PC-9 (cell line): ENCODE results near the gene TMEM270. TPM values are rescaled to one million over a fixed set of nuclear protein-coding genes. Genes with fewer than 3 reads are reported as not detected.
"Not testable (repeated sequence)": the region's sequence is repeated elsewhere in the genome, so short reads cannot be mapped to it uniquely, and the experiment has no call there.

Experiments used
- BruUV-seq: library from RNA; stranded (reverse); fragments of 400-500 nt; replicated peaks from 2 replicates; lab custom pipeline; 2021; lab: Mats Ljungman, UMichigan
- CTCF ChIA-PET: fragments of 300-600 bp; sonication (Branson Sonifier 250); formaldehyde crosslinking; loops from one replicate; lab custom pipeline; 2022; ENCODE audit warnings: antibody characterized with exemption; lab: Charles Lee
- POLR2A ChIA-PET: fragments of 300-600 bp; sonication (Branson Sonifier 250); formaldehyde crosslinking; loops from one replicate; lab custom pipeline; 2022; ENCODE audit warnings: antibody characterized with exemption; ENCODE audit not compliant: unreplicated experiment; lab: Charles Lee
- DNase-seq, 2 experiments: peaks; one replicate each; pipeline versions ENCODE4 v3.0.0 to v3.0.0-alpha.2; 2015 to 2022; ENCODE audit warnings: mixed read lengths in 1 of 2
- H2AFZ ChIP-seq: fragments of 200-600 bp; sonication (generic); 2 replicates; pipeline ENCODE4 v1.8.1; 2017; ENCODE audit warnings: antibody characterized with exemption
- H3F3A ChIP-seq: fragments of 200-600 bp; sonication (generic); 2 replicates; pipeline ENCODE4 v1.8.1; 2017; ENCODE audit warnings: antibody characterized with exemption, mild to moderate bottlenecking, low read depth; ENCODE audit not compliant: insufficient read depth
- H3K27ac ChIP-seq: fragments of 200-600 bp; sonication (generic); 2 replicates; pipeline ENCODE4 v1.6.1; 2016; ENCODE audit warnings: mixed run types
- H3K27me3 ChIP-seq: fragments of 200-600 bp; sonication (generic); 2 replicates; pipeline ENCODE4 v1.6.1; 2016; ENCODE audit warnings: low read depth, mixed run types; ENCODE audit not compliant: insufficient read depth
- H3K36me3 ChIP-seq: fragments of 200-600 bp; sonication (generic); 2 replicates; pipeline ENCODE4 v1.6.1; 2016; ENCODE audit warnings: low read depth, mixed run types
- H3K4me1 ChIP-seq: fragments of 200-600 bp; sonication (generic); replicated peaks from 2 replicates; pipeline ENCODE4 v1.6.1; 2016; ENCODE audit warnings: mixed run types; ENCODE audit not compliant: insufficient read depth
- H3K4me2 ChIP-seq: fragments of 200-600 bp; sonication (generic); 2 replicates; pipeline ENCODE4 v1.6.1; 2017; ENCODE audit warnings: mixed run types
- H3K4me3 ChIP-seq: fragments of 200-600 bp; sonication (generic); 2 replicates; pipeline ENCODE4 v1.6.1; 2016; ENCODE audit warnings: mixed run types
- H3K79me2 ChIP-seq: fragments of 200-600 bp; sonication (generic); 2 replicates; pipeline ENCODE4 v1.6.1; 2017; ENCODE audit warnings: low read depth, mixed run types
- H3K9me2 ChIP-seq: fragments of 200-600 bp; sonication (generic); 2 replicates; pipeline ENCODE4 v1.8.1; 2017; ENCODE audit warnings: mild to moderate bottlenecking; ENCODE audit not compliant: insufficient read depth
- H3K9me3 ChIP-seq: fragments of 200-600 bp; sonication (generic); 2 replicates; pipeline ENCODE4 v1.8.1; 2016; ENCODE audit warnings: low read depth; ENCODE audit not compliant: insufficient read depth
- H4K20me1 ChIP-seq: fragments of 200-600 bp; sonication (generic); 2 replicates; pipeline ENCODE4 v1.8.1; 2017; ENCODE audit not compliant: insufficient read depth
- CTCF ChIP-seq: fragments of 200-600 bp; sonication (generic); conservative IDR thresholded peaks from 2 replicates; pipeline ENCODE4 v1.6.1; 2017; ENCODE audit warnings: mixed run types, antibody characterized with exemption, mild to moderate bottlenecking, moderate library complexity
- EZH2 ChIP-seq: fragments of 200-600 bp; sonication (generic); IDR thresholded peaks from 2 replicates; pipeline ENCODE4 v1.8.0; 2017; ENCODE audit warnings: antibody characterized with exemption, low read depth
- intact Hi-C: fragments of 100-400 bp; cut with micrococcal nuclease; formaldehyde crosslinking; loops from one replicate; pipeline ENCODE4 v1.10.0; 2022; ENCODE audit not compliant: unreplicated experiment
- total RNA-seq: library from RNA; stranded (reverse); gene quantifications from 2 replicates; pipeline ENCODE4 v1.2.3, GENCODE V29; 2021

The TMEM270 gene
- total RNA-seq, 1 experiment from 2014 or later, result 0.72 TPM

GRCh38 chr7:73844848-73845460 lies 16.0 kb upstream of the TMEM270 start:
- ChIA-PET CTCF (interaction anchor here (0.6 kb wide), 1 partner anchor 208 kb away, joined by 4 read pairs; no protein-coding TSS in a partner anchor), POLR2A (interaction anchor here (0.6 to 0.7 kb wide), 2 partner anchors 75 to 99 kb away, joined by 7 to 18 read pairs; partner anchors contain the start of gene CLDN3)
- Histone ChIP-seq H3K36me3 (no peaks in the 10 kb centered on the region), H3K9me2 (no peaks in the 10 kb centered on the region), H3K27ac (peak overlapping the region; percentile 79), H3K4me1 (peaks cover 42% of the 10 kb centered on the region), H3K4me3 (no peak overlapping the region), H4K20me1 (no peaks in the 10 kb centered on the region), H3K4me2 (peak overlapping the region; percentile 36; the same call in 1 of the 2 replicates), H3F3A (peaks cover 28% of the 10 kb centered on the region), H3K9me3 (no peaks in the 10 kb centered on the region), H3K79me2 (no peaks in the 10 kb centered on the region), H3K27me3 (no peaks in the 10 kb centered on the region), H2AFZ (no peak overlapping the region)
- intact Hi-C loops, result no loop called here
- BruUV-seq, result no TSS peak
- peak; percentile 37 to 77 for DNase-seq
- TF ChIP-seq EZH2 (no peak), CTCF (no peak)

GRCh38 chr7:73845701-73846195 lies 15.2 kb upstream of the TMEM270 start:
- Histone ChIP-seq H3K27ac (peak overlapping the region; percentile 79; the same call in 1 of the 2 replicates), H3K4me1 (peaks cover 50% of the 10 kb centered on the region), H3F3A (peaks cover 35% of the 10 kb centered on the region)
- H4K20me1 ChIP-seq, H3K79me2 ChIP-seq, CTCF ChIA-PET, BruUV-seq, H3K36me3 ChIP-seq, intact Hi-C loops, H3K9me3 ChIP-seq, POLR2A ChIA-PET, H3K4me3 ChIP-seq, H3K4me2 ChIP-seq, H3K9me2 ChIP-seq, H3K27me3 ChIP-seq, DNase-seq, H2AFZ ChIP-seq: not testable (repeated sequence)

- no peak for DNase-seq
- Histone ChIP-seq H3K79me2 (no peaks in the 10 kb centered on the region), H3K4me1 (peaks cover 66% of the 10 kb centered on the region), H4K20me1 (no peaks in the 10 kb centered on the region), H2AFZ (no peak overlapping the region), H3K4me2 (no peak overlapping the region), H3K4me3 (no peak overlapping the region), H3K27me3 (no peaks in the 10 kb centered on the region), H3K9me2 (no peaks in the 10 kb centered on the region), H3K27ac (no peak overlapping the region), H3K9me3 (no peaks in the 10 kb centered on the region), H3K36me3 (no peaks in the 10 kb centered on the region), H3F3A (peaks cover 54% of the 10 kb centered on the region)
- no TSS peak for BruUV-seq
- TF ChIP-seq EZH2 (no peak), CTCF (no peak)
- CTCF ChIA-PET, result no interaction called here
- intact Hi-C loops, result no loop called here
- POLR2A ChIA-PET, result interaction anchor here (1.5 kb wide), 1 partner anchor 14 kb away, joined by 18 read pairs; no protein-coding TSS in a partner anchor
Measured at GRCh38 chr7:73847941-73848723, 12.8 kb upstream of the TMEM270 start.
